Measurements from ENCODE around the gene AGAP1.

GRCh38 chr2:236137066-236137465 is 643.2 kb downstream of the AGAP1 start:
- TF ChIP-seq CTCF (IDR thresholded peaks at IDR 0.05) (no peak), TP53 (CRISPR knock-in tag; IDR thresholded peaks at IDR 0.05) (no peak), CEBPB (IDR thresholded peaks at IDR 0.05) (no peak), RFX5 (IDR thresholded peaks at IDR 0.05) (no peak), MAFK (IDR thresholded peaks at IDR 0.05; ENCODE audit: partially characterized antibody) (no peak), SMC3 (IDR thresholded peaks at IDR 0.05) (no peak), RCOR1 (IDR thresholded peaks at IDR 0.05; ENCODE audit: low read depth, low read length) (no peak), HES2 (IDR thresholded peaks at IDR 0.05) (no peak), RARB (CRISPR knock-in tag; IDR thresholded peaks at IDR 0.05) (no peak), CHD2 (IDR thresholded peaks at IDR 0.05; ENCODE audit: low read length, partially characterized antibody) (no peak), BCL3 (IDR thresholded peaks at IDR 0.05) (no peak)

Data from A549 (cell line).